DLD1 (cell line): ENCODE results near the gene CHRNA1.

Source experiments
- in situ Hi-C: cut with HindIII; loops from 2 replicates; pipeline ENCODE4 v1.10.0; 2017; ENCODE audit warnings: low sequenced_read_pairs

Gene CHRNA1

DNA sequence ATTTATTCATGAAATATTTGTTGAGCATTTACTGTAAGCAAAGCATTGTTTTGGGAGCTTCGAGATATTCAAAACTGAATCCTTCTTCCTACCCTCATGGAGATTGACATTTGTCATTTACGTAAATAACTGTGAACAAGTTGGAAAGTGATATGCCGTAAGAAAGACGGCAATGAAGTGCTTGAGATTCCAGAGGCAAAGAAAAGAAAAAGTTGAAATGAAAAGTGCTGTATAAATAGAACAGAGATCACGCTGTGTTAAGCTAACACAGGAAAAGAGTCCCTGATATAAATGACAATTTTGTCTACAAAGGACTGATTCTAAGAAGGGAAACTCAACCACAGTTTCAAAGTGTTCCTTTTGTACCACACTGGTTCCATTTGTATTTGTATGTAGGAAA, 1.8 kb downstream of the CHRNA1 start:
- in situ Hi-C loops, result no loop called here

DNA sequence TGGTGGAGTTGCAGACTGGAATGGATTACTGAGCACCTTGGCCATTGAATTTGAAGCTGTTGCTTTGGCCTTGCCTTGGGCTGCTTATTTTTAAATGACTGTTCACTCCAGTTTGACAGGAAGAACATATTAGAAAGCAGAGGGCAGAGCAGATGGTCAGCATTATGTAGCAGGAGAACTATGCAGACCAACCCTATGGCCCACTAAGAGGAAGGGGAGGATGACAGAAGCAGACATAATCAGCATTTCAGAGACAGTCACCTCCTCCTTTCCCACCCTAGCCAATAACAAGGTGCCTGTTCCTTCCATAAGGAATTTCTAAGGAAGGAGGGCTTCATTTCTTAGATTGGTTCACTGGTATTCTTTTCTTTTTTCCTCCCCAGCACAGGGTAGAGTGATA, 2.4 kb downstream of the CHRNA1 start:
- in situ Hi-C loops, result no loop called here

DNA sequence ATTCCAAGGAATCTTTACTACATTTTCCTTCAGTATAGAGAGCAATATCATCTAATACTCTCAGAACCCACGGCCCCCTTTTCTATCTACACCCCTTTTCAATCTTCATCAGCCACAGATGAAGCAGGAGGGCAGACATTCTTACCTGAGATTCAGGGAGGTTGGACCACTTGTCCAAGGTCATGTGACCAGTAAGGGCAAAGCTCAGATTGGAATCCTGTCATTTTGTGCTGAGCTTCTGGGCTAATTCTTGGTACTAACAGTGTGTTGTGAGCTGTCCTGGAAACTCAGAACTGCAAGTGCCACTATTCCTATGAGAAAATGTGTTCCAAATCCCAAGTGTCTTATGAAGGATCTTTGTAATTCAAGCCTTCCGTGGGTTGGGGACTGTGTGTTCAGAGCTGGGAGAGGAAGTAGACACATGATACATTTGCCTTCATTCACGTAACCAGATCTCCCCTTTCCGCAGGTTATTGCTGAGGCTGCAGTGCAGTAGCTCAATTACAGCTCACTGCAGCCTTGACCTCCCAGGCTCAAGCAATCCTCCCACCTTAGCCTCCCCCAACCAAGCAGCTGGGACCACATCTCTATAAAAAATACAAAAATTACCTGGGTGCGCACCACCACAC, 3.3 kb downstream of the CHRNA1 start:
- in situ Hi-C loops, result no loop called here

DNA sequence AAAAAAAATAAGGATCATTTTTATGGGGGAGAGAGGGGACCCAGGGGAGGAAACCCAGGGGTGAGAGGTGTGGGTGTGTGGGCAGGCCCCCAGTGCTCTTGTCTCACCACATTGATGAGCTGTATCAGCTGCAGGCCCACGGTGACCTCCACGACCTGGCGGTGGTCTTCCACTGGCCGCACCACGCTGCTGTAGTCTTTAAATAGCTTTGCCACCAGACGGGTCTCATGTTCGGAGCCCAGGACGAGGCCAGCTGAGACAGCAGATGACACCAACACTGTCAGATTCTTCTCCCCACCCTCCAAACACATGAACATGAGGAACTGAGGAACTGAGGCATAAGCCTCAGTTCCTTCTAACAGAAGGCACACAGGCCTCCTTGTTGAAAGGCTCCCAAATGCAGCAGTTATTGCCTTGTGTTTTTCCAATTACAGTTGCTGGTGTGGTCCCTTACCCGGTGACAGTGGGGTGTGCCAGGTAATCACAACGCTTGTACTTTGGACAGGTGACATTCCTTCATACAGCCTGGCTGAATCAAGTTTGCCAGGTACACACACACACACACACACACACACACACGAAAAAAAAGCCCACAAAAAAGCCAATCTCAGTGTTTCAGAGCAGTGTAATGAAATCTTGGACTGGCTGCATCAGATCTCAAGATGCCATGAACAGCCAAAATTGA, 4.7 kb downstream of the CHRNA1 start:
- in situ Hi-C loops, result no loop called here

DNA sequence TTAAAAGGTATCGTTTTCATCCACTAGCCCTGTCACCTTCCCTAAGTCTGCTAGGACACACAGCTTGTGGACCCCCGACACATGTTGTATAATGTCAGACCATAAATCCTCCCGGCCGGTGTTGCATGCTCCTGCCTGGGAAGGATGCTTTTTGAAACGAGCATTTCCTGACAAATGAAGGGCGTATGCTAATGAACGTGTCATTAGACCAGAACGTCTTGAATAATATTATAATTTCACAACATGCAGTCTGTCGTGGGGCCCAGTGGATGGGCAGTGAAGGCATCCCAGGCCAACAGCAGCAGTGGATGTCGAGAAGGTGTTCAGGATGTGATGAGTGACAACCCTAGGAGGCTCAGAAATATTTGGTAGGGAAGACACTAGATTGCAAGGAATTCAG, 7.5 kb downstream of the CHRNA1 start:
- in situ Hi-C loops, result no loop called here

DNA sequence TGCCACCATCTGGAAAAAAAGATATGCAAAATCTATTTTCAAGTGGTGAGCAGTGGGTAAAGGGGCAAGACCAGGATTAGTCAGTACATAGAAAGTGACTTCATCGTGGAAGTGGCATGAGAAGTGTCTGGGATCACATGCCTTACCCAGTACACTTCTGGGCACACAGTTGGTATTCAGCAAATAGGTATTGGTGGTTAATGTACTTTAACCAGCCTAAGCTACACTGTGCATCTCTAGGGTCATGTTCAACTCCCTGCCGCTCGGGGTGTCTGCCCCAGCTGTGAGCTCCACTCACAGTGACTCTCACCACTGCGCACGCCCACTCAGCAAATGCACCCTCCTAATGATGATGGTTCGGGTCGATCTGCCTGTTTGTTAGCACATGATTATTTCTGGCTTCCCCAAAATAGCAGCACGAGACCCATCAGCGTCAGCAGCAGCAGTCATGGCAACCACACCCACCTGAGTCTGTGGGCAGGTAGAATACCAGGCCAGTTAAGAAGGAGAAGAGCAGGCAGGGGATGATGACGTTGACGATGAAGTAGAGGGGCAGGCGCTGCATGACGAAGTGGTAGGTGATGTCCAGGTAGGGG, 11.1 kb downstream of the CHRNA1 start:
- in situ Hi-C loops, result no loop called here

DNA sequence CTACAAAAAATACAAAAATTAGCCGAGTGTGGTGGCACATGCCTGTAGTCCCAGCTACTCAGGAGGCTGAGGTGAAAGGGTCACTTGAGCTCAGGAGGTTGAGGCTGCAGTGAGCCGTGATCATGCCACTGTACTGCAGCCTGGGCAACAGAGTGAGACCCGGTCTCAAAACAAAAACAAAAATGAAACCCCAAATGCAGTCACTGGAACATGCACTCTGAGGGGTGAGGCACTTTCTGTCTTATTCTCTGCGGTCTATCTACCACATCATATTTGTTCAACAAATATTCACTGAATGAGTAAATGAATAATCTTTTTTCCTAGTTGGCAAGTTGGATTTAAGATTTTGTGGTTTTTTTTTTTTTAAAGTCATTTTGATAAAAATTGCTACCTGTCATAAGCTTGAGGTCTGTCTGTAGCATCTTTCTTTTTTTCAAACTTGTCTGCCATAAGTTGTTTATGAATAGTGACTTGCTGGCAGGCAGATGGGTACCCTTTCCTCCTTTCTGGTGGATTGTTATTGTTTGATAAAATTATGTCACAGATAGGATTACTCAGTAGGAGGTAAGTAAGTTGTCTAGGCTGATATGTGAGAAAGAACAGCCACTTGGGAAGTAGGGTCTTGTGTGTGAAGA, 11.8 kb downstream of the CHRNA1 start:
- in situ Hi-C loops, result no loop called here

DNA sequence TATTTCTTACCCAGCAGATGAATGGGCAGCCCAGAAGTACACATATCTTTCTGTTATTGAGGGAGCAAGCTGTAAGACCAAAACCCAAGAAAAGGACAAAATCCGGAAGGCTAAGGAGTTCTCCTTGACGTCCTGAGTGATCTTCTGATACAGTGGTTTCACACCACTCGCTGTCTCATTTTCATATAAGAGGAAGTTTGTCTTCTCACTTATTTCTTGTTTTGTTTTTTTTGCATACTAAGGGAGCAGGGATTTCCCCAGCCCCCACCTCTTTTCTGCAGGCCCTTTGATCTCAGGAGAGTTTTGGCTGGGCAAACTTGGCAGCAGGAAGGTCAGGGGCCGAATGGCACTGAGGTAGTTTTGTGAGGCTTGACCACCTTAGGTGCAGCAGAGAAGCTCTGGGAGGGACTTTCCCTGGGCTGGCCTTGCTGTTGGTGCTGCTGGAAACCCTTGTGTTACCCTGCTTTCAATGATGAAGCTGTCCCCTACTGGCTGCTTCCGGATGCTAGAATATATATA, 13.3 kb downstream of the CHRNA1 start:
- in situ Hi-C loops, result no loop called here

DNA sequence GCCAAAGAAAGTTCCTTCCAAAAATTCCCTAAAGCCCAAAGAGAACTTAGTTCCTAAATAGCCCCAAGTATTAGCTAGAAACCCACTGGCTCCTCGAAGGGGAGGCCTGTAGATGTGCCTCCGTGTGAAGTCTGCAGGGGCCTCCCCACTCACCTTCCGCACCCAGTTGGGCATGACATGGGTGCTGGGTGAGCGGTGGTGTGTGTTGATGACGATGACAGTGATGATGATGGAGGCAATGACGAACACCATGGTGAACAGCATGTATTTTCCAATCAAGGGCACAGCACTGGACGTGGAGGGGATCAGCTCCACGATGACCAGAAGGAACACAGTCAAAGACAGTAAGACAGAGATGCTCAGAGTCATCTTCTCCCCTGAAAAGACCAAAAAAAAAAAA, 14.5 kb downstream of the CHRNA1 start:
- in situ Hi-C loops, result no loop called here

DNA sequence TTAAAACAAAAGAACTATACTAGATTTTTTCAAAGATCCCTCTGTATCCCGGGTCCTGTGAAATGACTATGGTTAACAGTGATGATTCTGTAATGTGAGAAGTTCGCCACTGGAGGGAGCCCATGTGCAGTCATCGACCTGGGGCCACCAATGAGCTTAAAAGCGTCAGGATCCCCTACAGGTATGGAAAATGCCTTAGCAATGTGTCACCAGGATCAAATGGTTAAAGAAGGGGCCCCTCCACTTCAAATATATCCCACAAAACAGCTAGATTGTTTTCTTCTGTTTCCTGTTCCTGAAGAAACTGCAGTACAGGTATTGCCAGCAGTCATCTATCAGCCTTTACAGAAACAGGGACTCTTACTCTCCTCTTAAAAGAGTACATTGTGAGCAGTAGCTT, 15.3 kb downstream of the CHRNA1 start:
- in situ Hi-C loops, result no loop called here

DNA sequence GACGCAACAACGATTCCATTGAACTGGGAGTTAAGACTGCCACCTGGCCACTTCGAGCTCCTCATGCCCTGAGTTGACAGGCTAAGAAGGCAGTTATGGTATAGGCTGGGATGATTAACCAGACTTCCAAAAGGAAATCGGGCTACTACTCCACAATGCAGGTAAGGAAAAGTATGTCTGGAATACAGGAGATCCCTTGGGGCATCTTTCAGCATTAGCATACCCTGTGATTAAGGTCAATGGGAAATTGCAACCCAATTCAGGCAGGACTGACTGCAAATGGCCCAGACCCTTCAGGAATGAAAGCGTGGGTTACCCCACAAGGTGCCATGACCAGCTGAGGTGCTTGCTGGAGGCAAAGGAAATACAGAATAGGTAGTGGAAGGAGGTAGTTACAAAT, 19.1 kb downstream of the CHRNA1 start:
- in situ Hi-C loops, result no loop called here

DNA sequence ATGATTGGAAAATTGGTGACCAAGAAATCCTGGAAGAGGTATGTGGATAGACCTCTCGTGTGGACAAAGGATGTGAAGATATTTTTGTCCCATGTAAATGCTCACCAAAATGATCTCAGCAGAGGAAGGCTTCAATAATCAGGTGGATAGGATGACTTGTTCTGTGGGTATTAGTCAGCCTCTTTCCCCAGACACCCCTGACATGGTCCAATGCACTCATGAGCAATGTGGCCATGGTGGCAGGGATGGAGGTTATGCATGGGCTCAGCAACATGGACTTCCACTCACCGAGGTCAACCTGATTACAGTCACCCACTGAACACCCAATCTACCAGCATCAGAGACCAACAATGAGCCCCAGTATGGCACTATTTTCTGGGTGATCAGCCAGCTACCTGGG, 20.2 kb downstream of the CHRNA1 start:
- in situ Hi-C loops, result no loop called here

DNA sequence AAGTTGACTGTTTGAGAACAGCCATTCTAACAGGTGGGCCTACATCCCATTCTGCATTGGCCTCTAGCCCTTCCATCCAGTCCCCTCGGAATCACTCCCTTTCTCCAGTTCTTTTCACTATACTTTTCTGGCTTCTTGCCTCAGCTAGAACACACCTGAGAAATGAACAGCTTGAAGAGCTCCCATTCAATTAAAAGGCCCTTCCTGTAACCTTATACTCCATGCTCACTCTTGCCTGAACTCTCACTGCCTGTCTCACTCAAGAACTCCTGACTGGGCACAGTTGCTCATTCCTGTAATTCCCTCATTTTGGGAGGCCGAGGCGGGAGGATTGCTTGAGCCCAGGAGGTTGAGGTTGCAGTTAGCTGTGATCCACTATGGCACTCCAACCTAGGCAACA, 23.6 kb downstream of the CHRNA1 start:
- in situ Hi-C loops, result no loop called here

DNA sequence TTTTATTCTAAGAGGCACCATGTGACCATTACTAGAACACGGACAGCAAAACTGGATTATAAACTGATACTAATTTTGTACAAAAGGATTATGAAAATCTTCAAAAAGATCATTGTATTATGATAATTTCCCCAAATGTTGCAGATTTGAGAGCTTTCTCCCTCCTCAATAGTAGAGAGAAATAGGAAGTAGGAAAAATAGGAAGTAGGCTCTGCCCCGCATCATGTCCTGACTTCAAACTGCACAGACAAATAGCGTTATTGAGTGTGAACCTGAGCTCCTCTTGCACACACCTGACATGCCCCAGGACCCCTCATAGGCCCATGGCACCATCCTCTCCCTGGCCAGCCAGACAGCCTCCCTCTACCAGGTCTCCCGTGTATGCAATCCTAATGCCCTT, 25.4 kb downstream of the CHRNA1 start:
- in situ Hi-C loops, result no loop called here

DNA sequence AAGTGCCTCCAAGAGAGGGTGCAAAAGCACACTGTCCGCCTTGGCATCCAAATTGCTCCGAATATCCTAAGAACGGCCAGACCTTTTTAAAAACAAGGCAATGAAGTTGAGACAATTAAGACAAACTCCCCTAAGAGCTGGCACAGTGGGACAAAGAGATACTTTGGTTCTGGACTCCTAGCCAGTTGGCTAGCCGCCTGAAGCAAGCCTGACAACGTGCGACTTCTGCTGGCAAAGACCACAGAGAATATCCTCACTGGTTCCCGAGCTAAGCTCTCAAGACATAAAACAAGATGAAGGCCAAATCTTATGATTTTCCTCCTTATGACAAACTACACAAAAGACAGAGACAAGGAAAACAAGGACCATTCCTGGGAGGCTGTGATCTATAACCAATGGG, 32.7 kb downstream of the CHRNA1 start:
- in situ Hi-C loops, result no loop called here

DNA sequence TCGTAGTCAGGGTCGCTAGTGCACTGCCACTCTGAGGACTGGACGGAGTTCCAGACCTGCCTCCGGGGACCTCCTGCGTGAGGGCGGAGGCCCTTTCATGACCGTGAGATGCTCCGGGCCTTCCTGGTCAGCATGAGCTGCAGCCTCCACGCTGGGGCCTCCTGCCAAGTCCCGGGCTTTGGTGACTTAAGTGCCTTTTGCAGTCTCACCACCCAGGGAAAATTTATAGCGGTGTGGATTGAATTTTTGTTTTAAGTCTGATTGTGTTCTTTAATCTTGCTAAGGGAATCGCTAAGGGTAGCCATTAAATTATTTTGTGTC, 33.6 kb downstream of the CHRNA1 start:
- in situ Hi-C loops, result no loop called here

DNA sequence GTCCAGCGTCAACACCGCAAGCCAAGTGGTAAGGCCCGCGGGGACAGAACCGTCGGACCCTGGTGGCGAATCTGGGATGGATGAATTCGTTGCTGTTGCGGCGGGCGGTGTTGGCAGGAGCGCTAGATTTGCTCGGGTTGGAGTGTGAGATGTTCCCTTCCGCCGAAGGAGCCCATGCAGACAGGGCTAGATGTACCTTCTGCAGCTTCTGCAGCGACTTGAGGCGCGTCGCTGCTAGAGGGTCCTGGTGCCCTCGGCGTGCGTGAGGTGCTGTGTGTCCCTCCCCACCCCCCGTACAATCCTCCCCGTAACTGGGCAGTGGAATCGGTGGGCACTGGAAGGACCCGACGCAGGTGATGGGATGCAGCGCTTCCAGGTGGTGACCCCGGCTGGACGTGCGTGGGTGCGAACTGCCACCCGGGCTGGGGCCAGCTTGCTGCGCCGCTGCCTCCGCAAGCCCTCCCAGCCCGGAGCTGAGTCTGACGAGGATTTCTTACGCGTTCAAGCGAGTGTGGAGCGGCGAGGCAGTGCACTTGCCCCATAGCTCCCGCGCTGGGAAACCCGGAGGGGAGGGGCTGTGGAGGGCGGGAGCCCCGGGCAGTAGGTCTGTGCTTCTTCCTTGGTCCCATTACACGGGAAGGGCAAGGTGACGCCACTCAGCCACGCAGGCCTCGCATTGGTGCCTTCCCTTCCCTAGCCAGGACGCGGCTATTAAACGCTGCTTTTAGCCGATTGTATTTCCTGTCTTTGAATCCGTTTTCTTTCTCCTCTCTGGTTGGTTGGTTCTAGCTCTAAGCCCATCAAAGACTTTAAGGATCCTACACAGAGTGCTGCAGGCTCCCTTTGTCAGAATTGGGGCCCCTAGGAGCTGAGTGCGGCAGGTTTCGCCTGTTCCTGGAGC, 34.2 kb downstream of the CHRNA1 start:
- in situ Hi-C loops, result no loop called here

DNA sequence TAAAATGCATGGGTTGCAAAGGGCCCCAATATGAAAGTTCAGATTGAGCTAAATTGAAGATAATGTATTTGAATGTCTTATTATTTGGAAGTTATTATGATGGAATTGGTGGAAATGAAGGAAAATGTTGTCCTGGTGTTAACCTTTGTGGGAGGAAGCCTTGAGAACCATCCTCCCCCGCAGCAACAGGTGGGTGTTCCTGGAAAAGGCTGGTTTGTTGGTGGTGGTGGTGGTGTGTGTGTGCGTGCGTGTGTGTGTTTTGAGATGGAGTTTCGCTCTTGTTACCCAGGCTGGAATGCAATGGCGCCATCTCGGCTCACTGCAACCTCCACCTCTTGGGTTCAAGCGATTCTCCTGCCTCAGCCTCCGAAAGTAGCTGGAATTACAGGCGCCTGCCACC, 36.2 kb downstream of the CHRNA1 start:
- in situ Hi-C loops, result no loop called here

DNA sequence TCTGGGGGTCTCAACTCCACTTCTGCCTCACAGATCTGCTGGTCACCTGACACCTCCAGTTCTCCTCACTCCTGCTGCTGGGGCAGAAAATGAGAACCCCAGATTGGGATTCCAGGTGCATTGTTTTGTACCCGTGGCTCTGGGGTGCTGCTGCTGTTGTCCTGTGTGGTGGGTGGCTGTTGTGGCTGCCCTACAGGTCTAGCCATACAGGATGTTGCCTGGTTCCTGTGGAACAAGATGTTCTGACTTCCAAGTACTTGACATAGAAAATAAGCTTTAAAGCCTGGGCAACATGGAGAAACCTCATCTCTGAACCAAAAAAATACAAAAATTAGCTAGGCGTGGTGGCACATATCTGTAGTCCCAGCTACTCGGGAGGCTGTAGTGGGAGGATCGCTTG, 38.1 kb downstream of the CHRNA1 start:
- in situ Hi-C loops, result no loop called here

DNA sequence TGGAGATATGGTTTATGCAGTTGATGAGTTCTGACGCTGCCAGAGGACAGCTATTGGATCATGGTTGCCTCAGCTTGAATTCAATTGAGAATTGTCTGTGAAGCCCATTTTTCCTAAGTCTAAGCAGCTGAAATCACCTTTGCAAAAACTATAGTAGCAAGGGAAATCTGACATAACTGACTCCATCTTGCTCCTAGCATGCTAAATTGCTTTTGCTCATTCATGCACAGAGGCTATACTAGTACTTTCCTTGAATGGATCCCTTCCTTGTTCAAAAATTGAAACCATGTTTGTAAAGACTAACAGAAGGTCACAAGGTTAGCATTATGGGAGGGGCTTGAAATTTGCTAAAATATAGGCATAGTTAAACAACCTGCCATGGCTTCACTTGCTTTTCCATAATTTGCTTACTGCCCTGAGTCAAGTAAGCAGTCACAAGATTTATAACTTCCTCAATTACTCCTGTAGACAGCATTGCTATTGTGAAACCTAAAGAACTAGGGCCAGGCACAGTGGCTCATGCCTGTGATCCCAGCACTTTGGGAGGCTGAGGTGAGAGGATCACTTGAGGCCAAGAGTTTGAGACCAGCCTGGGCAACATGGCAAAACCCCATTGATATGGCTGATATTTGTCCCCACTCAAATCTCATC, 41.2 kb downstream of the CHRNA1 start:
- in situ Hi-C loops, result no loop called here

DNA sequence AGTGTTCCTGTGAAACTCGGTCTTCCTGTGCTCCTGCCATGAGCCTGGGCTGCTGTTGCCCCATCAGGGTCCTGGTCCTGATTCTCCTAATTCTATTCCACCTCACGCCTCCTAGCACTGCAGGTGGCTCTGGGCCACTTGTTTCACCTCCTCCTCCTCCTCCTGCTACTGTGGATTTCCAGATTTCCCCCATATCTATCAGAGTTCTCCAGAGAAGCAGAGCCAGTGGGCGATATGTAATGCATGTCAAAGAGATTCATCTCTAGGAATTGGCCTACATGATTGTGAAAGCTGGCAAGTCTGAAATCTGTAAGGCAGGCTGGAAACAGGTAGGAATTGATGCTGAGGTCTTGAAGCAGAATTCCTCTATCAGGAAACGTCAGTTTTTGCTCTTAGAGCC, 45.3 kb downstream of the CHRNA1 start:
- in situ Hi-C loops, result no loop called here
